CD4-positive, alpha-beta T cell (primary cell): ENCODE results near the gene CASTOR1. TPM values are rescaled to one million over a fixed set of nuclear protein-coding genes. Genes with fewer than 3 reads are reported as not detected.

Experiments
- ATAC-seq: fragments of 200-7000 bp; cut with Tn5 transposase; one replicate; pipeline ENCODE4 v1.10.0; 2022; ENCODE audit warnings: mild to moderate bottlenecking; ENCODE audit not compliant: poor library complexity
- CTCF ChIA-PET: fragments of 350-600 bp; sonication (Branson Sonifier 250); formaldehyde crosslinking; loops from one replicate; lab custom pipeline; 2021; ENCODE audit warnings: antibody characterized with exemption, inconsistent platforms; lab: Charles Lee
- POLR2A ChIA-PET: fragments of 350-600 bp; sonication (Branson Sonifier 250); formaldehyde crosslinking; loops from one replicate; lab custom pipeline; 2021; ENCODE audit warnings: antibody characterized with exemption, inconsistent platforms; lab: Charles Lee
- DNase-seq, 14 experiments: peaks; one replicate each; pipeline ENCODE4 v3.0.0-alpha.2; 2013 to 2020; ENCODE audit warnings: mixed read lengths in 2 of 14
- H3K27ac ChIP-seq, 2 donors: one replicate each; pipeline versions ENCODE4 v1.5.1 to v1.7.0; 2013; ENCODE audit warnings: low read length in 2 of 2, low read depth in 1 of 2, mild to moderate bottlenecking in 1 of 2
- H3K27me3 ChIP-seq, 2 experiments: 1 replicate in 1 of 2; 2 replicates in 1 of 2; pipeline versions ENCODE4 v1.6.1 to v1.7.0; 2013; ENCODE audit warnings: low read length in 2 of 2, control low read depth in 1 of 2, mild to moderate bottlenecking in 1 of 2, moderate library complexity in 1 of 2; ENCODE audit not compliant: insufficient read depth in 2 of 2, control insufficient read depth in 1 of 2
- H3K36me3 ChIP-seq: one replicate; pipeline ENCODE4 v1.6.1; 2013; ENCODE audit warnings: low read length, control low read depth; ENCODE audit not compliant: insufficient read depth
- H3K4me1 ChIP-seq: one replicate; pipeline ENCODE4 v1.6.1; 2013; ENCODE audit warnings: low read length, control low read depth; ENCODE audit not compliant: insufficient read depth
- H3K4me3 ChIP-seq: one replicate; pipeline ENCODE4 v1.5.1; 2013; ENCODE audit warnings: mild to moderate bottlenecking, low read length, moderate library complexity
- H3K9me3 ChIP-seq, 2 experiments: 1 replicate in 1 of 2; 2 replicates in 1 of 2; pipeline versions ENCODE4 v1.6.1 to v1.7.0; 2013; ENCODE audit warnings: low read length in 2 of 2, mild to moderate bottlenecking in 2 of 2, control low read depth in 1 of 2, moderate library complexity in 1 of 2; ENCODE audit not compliant: control insufficient read depth in 1 of 2, insufficient read depth in 1 of 2
- H3K27ac Mint-ChIP-seq: one replicate; pipeline ENCODE4 v1.8.0; 2020; ENCODE audit warnings: mixed read lengths
- H3K27me3 Mint-ChIP-seq: one replicate; pipeline ENCODE4 v1.8.0; 2021; ENCODE audit warnings: mixed read lengths
- H3K36me3 Mint-ChIP-seq: one replicate; pipeline ENCODE4 v1.8.0; 2021; ENCODE audit warnings: low read depth, mixed read lengths
- H3K4me1 Mint-ChIP-seq: one replicate; pipeline ENCODE4 v1.8.0; 2021; ENCODE audit warnings: low read depth, mixed read lengths
- H3K4me3 Mint-ChIP-seq: one replicate; pipeline ENCODE4 v1.8.0; 2020; ENCODE audit warnings: mild to moderate bottlenecking, mixed read lengths
- H3K9me3 Mint-ChIP-seq: one replicate; pipeline ENCODE4 v1.8.0; 2020; ENCODE audit warnings: mixed read lengths
- intact Hi-C, 2 experiments: fragments of 100-400 bp; cut with DNase I in 1 of 2; cut with micrococcal nuclease in 1 of 2; formaldehyde crosslinking; loops; one replicate each; pipeline versions ENCODE4 v1.15.1 to v1.9.0; 2023 to 2025; cut with DNase I, micrococcal nuclease
- total RNA-seq, 174 experiments: library from RNA in 2 of 174; stranded (reverse) in 2 of 174; gene quantifications; one replicate each; pipeline ENCODE4 v1.2.3 and lab custom pipeline; 2021 to 2026
- TF ChIP-seq, protein P1 (sequence below): fragments of 200-600 bp; IDR thresholded peaks from one replicate; pipeline ENCODE4 v1.8.0; 2022; ENCODE audit warnings: antibody characterized with exemption, mild to moderate bottlenecking

Gene CASTOR1
- total RNA-seq, 2 experiments from 2014 or later, result 7.9 to 8.8 TPM

DNA sequence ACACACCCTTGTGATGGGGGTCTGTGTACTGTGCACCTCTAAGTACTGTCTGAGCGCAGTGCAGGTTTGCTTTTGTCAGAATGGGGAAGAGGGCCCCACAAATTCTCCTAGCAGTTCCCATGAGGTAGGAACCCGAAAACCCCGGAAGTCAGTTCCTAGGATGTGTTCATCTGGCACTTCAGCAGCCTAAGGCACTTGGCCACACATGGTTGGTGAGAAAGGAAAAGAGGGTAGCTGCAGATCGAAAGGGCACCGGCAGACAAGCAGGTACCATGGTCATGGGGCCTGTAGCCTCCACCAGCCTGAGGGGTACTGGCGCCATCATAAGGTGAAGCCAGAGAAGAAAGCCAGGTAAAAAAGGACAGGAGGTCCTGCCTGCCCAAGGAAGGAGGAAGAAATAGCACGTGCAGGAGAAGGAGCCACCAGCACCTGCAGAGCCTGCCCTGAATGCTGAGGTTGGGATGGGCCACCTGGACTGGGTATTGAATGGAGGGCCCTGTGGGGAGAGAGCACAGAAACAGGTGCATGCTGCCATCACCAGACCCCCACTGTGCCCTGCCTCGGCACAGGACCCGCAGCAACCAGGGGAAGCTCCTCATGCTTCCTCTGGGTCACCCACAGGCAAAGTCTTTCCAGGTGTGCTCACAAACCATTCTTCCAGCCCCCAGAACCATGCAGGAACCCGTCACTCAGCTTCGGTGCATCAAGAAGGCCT lies 8.1 kb upstream of the CASTOR1 start:
- Histone ChIP-seq H3K27ac (peak overlapping the region; percentile 74 to 86), H3K9me3 (no peaks in the 10 kb centered on the region), H3K4me3 (no peak overlapping the region), H3K4me1 (peaks cover 82% of the 10 kb centered on the region), H3K27me3 (no peaks in the 10 kb centered on the region), H3K36me3 (peaks cover 94% of the 10 kb centered on the region)
- POLR2A ChIA-PET, result interaction anchor here (1.1 to 2.8 kb wide), 6 partner anchors 8 to 59 kb away, joined by 3 to 12 read pairs (median 8); partner anchors contain the start of genes CASTOR1, CCDC157, SF3A1 and TBC1D10A
- Mint-ChIP-seq H3K27ac (peak overlapping the region; percentile 83), H3K4me1 (peaks cover 80% of the 10 kb centered on the region), H3K36me3 (peaks cover 91% of the 10 kb centered on the region), H3K4me3 (peak overlapping the region; percentile 58), H3K9me3 (no peaks in the 10 kb centered on the region), H3K27me3 (no peaks in the 10 kb centered on the region)
- DNase-seq, result no peak
- CTCF ChIA-PET, result interaction anchor here (2.4 kb wide), 1 partner anchor 9 kb away, joined by 12 read pairs; the partner anchor contains the start of gene CASTOR1
- TF ChIP-seq, protein P1, sequence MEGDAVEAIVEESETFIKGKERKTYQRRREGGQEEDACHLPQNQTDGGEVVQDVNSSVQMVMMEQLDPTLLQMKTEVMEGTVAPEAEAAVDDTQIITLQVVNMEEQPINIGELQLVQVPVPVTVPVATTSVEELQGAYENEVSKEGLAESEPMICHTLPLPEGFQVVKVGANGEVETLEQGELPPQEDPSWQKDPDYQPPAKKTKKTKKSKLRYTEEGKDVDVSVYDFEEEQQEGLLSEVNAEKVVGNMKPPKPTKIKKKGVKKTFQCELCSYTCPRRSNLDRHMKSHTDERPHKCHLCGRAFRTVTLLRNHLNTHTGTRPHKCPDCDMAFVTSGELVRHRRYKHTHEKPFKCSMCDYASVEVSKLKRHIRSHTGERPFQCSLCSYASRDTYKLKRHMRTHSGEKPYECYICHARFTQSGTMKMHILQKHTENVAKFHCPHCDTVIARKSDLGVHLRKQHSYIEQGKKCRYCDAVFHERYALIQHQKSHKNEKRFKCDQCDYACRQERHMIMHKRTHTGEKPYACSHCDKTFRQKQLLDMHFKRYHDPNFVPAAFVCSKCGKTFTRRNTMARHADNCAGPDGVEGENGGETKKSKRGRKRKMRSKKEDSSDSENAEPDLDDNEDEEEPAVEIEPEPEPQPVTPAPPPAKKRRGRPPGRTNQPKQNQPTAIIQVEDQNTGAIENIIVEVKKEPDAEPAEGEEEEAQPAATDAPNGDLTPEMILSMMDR, result no peak
- intact Hi-C loops, result loop anchor here in 1 of 2 experiments (2.0 kb wide), 1 partner anchor 15 kb away; no protein-coding TSS in a partner anchor
- ATAC-seq, result no peak

DNA sequence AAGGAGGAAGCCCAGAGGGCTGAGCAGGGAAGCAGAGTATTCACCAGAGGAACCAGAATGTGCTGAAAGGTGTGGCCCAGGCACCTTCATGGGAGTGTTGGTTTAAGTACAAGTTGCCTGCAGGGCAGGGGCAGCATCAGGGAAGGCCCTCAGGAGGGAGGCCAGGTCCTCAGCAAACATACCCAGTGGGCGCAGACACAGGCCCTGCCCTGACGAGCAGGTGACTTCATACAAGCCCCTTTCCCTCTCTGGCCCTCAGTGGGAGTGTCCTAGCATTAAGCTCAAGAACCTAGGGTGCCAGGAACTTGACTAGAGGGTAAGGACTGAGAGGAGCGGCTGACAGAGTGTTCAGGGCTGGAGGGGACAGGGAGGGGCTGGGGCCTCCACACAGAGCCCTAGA lies 7.5 kb upstream of the CASTOR1 start:
- CTCF ChIA-PET, result interaction anchor here (0.8 to 2.4 kb wide), 4 partner anchors 8 to 33 kb away, joined by 3 to 12 read pairs (median 5); partner anchors contain the start of gene CASTOR1

GRCh38 chr22:30296324-30296723 lies 7.0 kb upstream of the CASTOR1 start:
- Mint-ChIP-seq H3K36me3 (peaks cover 92% of the 10 kb centered on the region), H3K9me3 (no peaks in the 10 kb centered on the region), H3K4me1 (peaks cover 73% of the 10 kb centered on the region), H3K4me3 (peak overlapping the region; percentile 58), H3K27ac (peak overlapping the region; percentile 83), H3K27me3 (no peaks in the 10 kb centered on the region)
- intact Hi-C loops, result loop anchor here in 1 of 2 experiments (1.0 to 2.0 kb wide), 2 partner anchors 9 to 16 kb away; no protein-coding TSS in a partner anchor
- H3K9me3 ChIP-seq, result no peaks in the 10 kb centered on the region
- no peaks in the 10 kb centered on the region for H3K27me3 ChIP-seq
- CTCF ChIA-PET, result interaction anchor here (0.8 to 1.5 kb wide), 4 partner anchors 8 to 91 kb away, joined by 3 to 6 read pairs (median 4); partner anchors contain the start of gene RNF215
- H3K4me3 ChIP-seq, result no peak overlapping the region
- TF ChIP-seq, protein P1, result no peak
- ATAC-seq (peak; percentile 74), DNase-seq (peak in 2 of 14 experiments; percentile 30 to 41)
- H3K4me1 ChIP-seq, result peaks cover 78% of the 10 kb centered on the region
- H3K36me3 ChIP-seq, result peaks cover 96% of the 10 kb centered on the region
- peak overlapping the region; percentile 63 to 66 for H3K27ac ChIP-seq
- POLR2A ChIA-PET, result interaction anchor here (0.5 to 9.8 kb wide), 10 partner anchors 8 to 781 kb away, joined by 3 to 268 read pairs (median 4); partner anchors contain the start of genes CCDC157, SF3A1 and TBC1D10A

More for the DNA sequence above, 7.5 kb upstream of the CASTOR1 start:
- no peaks in the 10 kb centered on the region for H3K27me3 Mint-ChIP-seq
- no peak for DNase-seq
- Histone ChIP-seq H3K9me3 (no peaks in the 10 kb centered on the region), H3K27ac (peak overlapping the region; percentile 74 to 86), H3K4me3 (no peak overlapping the region), H3K27me3 (no peaks in the 10 kb centered on the region), H3K4me1 (peaks cover 79% of the 10 kb centered on the region), H3K36me3 (peaks cover 95% of the 10 kb centered on the region)
- H3K36me3 Mint-ChIP-seq, result peaks cover 92% of the 10 kb centered on the region
- peak; percentile 32 for ATAC-seq
- no peaks in the 10 kb centered on the region for H3K9me3 Mint-ChIP-seq
- peak overlapping the region; percentile 58 for H3K4me3 Mint-ChIP-seq
- H3K27ac Mint-ChIP-seq, result peak overlapping the region; percentile 83
- H3K4me1 Mint-ChIP-seq, result peaks cover 74% of the 10 kb centered on the region
- POLR2A ChIA-PET, result interaction anchor here (0.9 to 9.8 kb wide), 8 partner anchors 8 to 60 kb away, joined by 3 to 268 read pairs (median 7); partner anchors contain the start of genes CCDC157, SF3A1 and TBC1D10A
- intact Hi-C loops, result loop anchor here in 1 of 2 experiments (1.0 to 2.0 kb wide), 2 partner anchors 8 to 16 kb away; no protein-coding TSS in a partner anchor
- TF ChIP-seq, protein P1, result no peak
